Left forelimb (tissue), 1 donor: ENCODE measurements around the gene KLHL25.
A peak's percentile ranks its signal among the peaks of the same experiment; 100 is the strongest.

ENCODE experiments used
- DNase-seq: peaks from one replicate; pipeline ENCODE4 v3.0.0-alpha.2; 2018; ENCODE audit warnings: low spot score

Gene KLHL25

DNA sequence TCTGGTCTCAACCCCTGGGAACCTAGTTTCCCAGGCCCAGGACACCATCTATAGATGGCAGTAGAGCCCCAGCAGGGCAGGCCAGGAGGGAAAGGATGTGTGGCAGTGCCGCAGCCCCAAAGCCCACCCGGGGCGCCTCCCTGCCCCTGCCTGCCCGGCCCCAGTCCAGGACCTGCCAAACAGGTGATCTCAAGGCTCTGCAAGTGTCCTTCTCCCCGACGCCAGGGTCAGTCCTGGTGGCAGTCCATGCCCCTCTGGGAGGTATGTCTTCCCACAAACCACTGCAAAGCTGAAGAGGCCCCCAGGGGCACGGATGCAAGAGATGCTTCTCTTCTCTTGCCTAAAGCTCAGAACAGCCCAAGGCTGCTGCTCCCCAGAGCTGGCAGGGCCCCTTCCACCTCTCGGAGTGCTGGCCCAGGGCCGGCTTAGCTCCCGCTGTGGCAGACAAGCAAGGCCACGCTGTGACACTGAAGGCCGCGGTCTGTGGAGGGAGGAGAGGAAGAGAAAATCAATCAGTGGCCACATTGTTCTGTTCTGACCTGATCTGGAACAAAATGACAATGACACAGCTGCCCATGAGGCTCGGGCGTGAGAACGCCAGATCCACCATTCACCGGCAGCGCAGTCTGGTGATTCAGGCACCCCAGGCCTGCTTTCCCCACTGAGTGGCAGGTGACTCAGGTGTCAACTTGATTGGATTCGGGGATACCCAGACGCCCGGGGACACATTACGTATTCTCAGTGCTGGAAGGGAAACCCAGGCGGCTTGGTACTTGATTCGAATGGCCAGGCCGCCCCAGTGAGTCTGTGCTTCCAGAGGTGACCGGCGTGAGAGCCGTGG is 34.0 kb downstream of the KLHL25 start:
- DNase-seq, result no peak

DNA sequence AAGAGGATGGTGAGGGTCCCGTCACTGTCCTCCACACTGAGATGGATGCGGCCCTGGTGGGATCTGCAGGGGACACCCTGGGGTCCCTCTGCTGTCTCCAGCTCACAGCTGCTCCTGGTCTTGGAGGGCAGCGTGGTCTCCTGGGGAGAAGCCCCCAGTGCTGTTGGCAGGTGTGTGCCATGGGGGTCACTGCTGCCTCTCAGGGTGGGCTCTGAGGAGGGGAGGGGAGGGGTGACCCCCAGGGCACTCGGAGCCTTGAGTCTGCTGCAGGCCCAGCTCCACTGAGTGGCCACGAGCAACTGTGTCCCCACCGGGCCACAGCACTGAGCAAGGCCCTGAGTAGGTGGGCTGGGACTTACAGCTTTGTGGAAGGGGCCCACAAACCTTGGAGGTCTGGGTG is 34.7 kb downstream of the KLHL25 start:
- DNase-seq, result no peak

DNA sequence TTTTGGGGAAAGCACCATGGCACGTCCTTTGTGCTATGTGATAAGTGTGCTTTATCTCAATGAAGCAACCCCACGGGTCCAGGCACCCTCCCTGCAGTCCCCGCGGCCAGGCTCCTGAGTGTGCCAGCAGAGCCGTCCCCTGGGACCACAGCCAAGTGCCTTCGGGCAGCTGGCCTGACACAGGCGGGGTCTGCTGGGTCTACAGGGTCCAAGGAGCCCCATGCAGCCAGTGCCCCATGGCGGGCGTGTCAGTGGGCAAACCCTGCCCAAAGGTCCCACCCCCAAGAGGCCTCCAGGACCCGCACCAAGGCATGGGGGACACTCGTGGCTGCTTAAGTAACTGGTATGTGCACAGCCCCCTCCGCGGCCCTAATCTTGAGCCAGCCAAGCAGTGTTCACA is 35.3 kb downstream of the KLHL25 start:
- no peak for DNase-seq

DNA sequence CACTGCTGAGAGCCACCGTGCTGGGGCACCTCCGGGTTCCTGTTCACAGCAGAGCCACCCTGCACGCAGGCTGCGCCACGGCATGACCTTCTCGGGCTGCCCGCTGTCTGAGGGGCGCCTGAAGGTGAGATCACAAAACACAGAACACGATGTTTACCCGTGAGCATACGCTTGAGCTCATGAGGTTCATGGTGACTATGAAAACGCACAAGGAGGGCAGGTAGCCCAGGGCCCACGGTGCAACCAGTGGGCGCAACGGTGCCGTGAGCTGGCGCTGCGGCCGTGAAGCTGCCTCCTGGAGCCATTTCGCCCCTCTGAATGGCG is 36.1 kb downstream of the KLHL25 start:
- DNase-seq, result no peak

DNA sequence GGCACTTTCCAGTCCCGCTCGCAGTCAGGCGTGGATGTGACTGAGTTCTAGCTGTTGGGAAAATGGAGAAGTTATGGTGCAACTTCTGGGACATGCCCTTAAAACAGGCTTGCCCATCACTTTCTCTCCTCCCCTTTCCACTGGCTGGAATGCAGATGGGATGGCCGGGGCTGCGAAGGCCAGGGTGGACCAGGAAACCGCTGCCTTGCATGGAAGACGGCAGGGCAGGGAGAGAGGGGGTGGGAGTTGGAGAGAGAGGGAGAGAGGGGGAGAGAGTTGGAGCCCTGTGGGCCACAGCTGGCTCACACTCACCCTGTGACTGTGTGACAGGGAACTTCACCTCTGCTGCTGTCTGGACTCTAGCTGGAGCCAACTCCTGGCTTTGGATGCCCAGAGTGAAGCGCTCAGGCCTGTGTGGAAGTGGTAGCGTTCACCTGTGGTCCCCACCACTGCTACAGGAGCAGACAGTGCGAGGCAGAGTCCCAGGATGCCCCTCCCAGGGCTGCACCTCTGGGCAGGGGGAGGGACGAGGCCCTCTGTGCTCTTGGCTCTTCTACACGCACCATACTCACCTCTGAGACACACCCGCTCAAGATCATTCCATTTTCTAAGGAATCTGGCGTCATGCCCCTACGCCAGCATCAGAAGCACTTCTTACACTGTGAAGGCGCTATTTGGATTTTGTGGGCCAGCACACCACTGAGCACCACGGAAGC is 36.6 kb downstream of the KLHL25 start:
- no peak for DNase-seq

DNA sequence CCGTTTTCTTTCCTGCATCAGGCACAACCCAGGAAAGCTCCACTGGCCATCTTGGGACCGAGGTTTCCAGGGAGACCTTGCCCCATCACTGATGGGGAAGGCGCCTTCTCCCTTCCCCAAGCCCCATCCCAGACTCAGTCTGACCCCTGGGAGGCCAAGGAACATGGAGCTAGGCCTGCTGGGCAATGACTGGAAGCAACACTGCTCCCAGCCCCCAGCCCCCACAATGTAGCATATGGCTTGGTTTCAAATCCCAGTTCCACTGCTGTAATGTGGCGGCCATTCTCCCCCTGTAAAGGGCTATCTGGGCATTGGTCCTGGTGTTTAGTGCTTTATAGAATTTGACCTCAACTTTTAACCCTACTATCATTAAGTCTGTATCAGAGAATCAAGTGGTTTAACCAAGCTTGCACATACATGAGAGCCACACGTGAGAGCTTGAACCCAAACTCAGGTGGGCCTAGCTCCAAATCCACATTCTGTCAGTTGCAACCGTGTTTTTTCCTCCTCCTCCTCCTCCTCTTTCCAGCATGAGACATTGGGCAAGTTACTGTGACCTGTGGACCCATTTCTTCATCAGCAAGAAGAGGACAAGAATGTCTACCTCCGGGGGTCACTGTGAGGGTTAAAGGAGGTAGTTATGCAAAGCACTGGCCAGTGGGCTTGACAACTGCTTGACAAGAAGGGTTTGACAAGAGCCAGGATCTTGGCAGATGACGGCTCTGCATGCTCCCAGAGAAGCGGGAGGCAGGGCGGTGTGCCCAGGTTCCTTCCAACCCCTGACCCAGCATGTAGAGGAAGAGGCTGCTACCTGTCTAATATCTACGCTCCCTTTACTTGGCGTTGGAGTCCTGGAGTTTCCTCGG is 37.4 kb downstream of the KLHL25 start:
- peak; percentile 47 for DNase-seq

DNA sequence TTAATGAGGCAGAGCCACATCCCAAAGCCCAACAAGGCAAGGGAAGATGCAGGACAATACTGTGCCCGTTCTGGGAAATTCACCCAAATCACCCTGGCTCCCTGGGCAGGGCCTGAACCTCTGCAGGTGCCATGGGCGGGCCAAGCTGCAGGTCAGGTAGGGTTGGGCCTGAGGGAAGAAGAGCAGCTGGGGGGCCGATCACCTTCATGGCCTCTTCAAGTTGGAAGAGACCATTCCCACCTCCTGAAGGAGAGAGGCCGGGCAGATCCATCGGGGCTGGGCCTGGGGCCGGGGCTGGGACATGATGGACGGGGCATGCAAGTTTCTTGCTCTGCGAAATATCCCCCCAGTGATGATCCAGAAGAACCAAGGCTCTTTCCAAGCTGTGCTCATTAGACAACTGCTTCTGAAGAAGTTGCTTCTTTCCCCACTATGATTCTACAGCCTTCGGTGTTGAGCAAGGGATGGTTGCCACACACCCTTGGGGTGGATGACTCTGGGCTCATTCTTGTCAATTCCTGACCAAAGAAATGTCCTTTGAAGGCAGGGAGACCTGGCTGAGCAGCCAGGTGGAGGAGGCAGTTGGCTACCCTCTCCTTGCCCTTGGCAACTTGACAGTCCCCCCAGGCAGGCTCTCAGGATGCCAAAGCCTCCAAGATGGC is 38.2 kb downstream of the KLHL25 start:
- DNase-seq, result peak; percentile 25

DNA sequence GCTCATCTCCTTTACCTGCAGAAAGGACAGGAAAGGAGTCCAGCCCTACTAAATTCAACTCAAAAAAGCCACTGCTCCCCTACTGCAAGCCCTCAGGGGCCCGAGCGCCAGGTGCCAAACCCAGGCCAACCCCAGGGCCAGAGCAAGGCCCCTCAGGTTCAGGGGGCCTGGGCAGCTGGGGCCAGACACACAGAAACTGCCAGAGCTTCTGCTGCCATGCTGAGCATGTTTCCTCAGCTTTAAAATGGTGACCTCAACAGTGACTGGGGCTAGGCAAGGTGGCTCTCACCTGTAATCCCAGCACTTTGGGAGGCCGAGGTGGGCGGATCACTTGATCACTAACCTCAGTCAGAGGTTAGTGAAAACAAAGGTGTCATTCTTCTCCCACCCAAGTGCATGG is 38.8 kb downstream of the KLHL25 start:
- DNase-seq, result no peak

DNA sequence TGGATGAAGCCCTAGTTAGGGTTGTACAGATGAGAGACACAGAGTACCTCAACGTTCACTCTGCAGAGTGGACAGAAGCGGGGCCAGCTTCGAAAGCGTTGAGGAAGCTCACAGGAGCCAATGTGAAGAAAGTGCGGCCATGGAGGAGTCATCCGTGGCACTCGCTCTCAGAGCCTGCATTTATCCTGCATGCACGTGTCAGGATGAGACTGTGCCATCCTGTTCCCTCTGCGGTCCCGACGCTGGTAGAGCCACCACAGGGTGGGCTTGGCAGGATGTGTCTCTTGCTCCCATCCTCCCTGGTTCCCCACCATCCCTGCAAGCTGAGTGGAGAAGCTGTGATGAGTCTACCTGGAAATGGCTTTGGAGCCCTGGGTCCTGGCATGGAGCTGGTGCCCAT is 39.3 kb downstream of the KLHL25 start:
- peak; percentile 46 for DNase-seq

DNA sequence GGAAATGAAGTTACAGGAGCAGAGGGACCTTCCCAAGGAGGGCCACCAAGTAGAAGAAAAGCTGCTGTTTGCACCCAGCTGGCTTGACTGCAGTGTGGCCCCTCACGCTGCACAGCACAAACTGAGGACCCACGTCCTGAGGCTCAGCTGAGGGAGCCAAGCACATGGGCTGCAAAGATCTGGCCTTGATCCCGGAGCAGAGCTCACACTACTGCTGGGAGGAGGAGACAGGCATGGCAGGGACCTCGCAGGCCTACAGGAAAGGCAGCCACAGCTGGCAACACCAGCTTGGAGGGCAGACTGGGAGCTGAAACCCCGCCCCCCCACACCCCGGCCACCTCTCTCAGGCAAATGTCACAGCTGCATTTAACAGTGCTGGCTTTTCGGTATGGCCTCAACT is 39.7 kb downstream of the KLHL25 start:
- DNase-seq, result peak; percentile 68

DNA sequence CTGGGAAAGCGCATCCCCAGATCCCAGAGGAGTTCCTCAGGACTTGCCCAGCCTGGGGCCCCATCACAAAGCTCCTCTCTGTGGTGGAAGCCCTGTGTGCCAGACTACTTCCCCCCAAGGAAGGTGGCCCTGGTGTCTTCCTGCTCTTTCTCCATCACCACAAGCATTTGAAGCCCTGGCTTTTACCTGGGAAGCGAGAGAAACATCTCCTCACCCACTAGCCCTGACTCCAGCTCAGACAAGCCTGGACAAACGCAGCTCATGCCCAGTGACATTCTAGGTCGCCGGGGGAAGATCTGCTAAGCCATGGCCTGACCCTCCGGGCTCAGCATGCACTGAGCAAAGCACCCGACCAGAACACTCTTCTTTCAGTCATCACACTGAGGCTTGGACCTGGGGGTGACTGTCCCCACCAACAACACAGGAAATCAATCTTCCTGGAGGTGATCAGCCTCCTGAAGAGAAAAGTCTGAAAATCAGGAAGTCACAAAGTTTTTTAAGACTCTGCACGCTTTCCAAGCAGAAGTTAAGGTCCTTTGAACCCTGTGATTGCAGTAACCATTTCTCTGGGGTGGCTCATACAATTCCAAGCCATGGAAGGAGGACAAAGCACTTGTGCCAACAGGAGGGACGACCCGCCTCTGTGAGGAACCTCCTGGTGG is 40.8 kb downstream of the KLHL25 start:
- peak; percentile 47 for DNase-seq

DNA sequence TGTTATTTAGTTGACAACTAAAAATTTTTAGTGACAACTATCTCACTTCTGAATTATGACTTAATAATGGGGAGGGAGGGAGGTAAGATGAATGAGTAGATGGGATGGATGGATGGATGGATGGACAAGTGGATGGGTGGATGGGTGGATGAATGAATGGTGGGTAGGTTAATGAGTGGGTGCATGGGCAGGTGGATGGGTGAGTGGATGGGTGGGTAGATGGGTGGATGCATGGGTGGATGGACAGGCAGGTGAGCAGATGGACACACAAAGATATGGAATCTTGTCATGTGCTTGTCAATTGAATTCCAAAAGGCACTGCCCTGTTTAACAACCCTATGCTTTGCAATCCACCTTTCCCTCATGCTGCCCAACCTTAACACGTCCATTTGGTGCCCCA is 41.5 kb downstream of the KLHL25 start:
- DNase-seq, result no peak

DNA sequence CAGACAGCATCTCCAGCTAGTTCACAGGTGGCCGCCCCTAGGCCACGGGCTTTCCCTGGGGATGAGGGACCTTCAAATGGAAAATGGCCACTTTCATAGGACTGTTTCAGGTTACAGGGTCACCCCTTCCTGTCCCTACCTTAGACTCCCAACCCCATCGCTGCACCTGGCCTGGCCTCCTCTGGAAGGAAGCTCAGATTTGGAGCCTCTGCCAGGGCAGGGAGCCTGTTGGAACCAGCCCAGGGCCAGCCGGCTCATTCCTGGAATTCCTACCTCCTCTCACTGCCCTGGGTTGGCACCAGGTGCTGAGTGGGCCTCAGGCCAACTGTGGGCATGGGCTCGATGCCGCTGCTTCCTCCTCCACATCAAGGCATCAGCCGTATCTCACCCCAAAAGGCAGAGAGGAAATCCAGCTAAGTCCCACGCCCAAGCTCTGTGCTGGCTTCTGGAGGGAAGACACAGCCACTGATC is 42.2 kb downstream of the KLHL25 start:
- DNase-seq, result peak; percentile 66

DNA sequence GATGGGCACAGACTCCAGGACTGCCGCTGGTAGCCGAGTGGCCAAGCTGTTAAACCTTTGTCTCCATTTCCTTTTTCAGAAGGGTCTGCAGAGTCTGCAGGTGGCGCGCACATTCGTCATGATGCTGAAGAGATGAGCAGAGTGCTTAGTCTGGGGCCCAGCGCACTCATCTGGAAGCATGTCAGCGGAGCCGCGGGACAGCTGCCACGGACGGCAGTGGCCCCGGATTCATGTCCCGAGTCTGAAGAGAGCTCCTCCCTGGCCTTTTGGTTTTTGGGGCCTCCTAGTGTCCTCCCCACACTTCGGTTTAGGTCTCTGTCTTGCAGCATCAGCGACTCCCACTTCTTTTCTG is 42.6 kb downstream of the KLHL25 start:
- peak; percentile 63 for DNase-seq

DNA sequence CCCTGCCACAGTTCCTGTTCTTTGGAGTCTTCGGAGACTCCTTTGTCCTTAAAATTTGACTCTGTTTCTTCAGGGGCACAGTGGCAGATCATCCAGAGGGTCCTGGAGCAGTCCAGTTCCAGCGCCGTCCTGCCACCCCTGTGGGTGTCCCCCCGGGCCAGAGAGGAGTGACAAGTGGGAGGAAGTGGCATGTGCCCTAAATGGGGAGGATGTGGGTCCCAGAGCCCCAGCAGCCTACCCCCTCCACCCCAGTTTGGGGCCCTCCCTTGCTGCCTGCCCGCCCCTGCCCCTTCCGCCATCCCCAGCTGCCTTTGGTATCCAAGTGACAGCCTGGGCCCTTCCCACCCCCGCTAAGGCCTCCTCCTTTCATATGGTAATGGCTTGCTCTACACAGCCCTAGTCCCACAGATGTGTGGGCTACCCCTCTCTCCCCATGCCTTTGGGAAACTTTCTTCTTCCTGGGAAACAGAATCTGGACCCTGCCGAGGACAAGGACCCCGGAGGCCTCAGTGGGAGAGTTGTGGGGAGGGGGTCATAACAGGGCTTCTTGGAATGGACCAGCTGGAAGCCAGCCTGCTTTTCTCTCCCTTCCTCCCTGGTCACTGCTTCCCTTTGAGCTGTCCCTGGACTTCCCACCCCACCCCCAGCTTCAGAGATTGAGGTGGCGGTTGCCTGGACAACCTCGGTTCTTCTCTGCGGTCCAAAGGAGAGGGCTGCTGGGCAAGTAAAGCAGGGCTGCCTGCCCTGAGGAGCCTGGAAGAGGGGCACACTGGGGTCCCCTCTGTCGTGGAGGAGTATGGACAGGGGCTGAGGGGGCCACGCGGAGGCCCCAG is 43.2 kb downstream of the KLHL25 start:
- peak; percentile 68 for DNase-seq

DNA sequence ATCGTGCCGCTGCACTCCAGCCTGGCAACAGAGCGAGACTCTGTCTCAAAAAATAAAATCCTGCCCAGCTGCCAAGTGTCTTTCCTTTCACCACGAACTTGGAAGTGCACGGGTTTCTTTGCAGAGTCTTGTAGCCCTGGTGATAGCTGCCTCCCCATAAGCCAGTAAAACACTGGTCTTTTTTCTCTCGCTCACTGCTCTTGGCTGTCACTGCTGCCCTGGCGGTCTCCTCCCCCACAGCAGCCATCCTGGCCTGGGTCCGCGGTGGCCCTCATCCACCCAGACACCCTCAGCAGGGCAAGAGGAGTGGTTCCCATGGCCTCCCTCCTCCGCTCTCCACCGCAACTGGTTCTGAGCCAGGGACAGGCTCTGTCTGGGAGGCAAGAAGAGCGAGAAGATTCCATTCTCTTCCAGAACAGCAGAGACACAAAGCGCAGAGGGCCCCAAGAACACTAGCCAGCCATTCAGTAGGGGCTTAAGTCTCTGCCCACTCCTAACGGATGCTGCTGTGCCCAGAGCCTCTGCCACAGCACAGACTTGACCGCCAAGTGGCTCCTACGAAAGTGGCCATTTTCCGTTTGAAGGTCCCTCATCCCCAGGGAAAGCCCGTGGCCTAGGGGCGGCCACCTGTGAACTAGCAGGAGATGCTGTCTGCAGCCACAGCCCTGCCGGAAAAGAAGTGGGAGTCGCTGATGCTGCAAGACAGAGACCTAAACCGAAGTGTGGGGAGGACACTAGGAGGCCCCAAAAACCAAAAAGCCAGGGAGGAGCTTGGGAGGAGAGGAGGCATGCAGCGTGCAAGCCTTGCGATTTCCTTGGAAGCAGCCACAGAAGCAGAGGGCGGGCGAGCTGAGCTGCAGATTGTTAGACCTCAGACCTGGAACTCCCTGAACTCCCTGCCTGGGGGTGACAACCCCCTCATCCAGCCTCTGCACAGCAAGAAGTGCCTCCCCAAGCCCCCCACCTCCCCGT is 44.1 kb downstream of the KLHL25 start:
- peak; percentile 85 for DNase-seq

DNA sequence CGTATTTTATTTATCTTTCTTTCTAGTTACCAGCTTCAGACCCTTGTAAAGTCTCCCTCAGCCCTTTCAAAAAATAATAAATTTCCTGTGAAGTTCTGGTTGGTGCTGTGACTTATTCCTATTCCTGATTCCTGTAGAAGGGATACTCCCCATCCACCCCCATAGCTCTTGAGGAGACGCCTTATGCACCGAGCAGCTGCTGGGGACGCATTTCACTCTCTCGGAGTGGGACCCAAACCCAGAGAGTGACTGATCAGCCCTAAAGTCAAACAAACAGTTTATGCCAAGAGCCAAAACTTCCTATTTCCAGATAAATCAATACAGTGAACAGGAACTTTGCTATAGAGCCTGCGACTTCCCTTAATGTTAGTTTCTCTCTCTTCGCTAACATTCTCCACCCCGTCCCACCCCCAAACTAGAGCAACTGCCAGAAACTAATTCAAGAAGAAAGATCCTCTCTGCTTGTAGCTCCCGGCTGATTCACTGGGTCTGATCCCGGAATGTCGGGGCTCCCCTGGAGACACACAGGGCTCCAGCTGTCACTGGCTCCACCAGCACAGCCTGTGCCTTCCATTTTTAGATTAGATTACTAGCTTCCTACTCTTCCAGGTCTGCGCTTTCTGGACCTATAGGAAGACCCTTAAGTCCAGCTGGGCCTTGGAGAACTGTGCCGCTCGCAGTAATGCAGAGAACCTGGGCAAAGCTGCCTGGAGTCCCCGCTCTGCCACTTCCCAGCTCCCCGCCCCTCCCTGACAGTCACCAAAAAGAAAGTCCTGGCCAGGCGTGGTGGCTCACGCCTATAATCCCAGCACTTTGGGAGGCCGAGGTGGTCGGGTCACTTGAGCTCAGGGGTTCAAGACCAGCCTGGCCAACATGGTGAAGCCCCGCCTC is 45.2 kb downstream of the KLHL25 start:
- DNase-seq, result peak; percentile 78

DNA sequence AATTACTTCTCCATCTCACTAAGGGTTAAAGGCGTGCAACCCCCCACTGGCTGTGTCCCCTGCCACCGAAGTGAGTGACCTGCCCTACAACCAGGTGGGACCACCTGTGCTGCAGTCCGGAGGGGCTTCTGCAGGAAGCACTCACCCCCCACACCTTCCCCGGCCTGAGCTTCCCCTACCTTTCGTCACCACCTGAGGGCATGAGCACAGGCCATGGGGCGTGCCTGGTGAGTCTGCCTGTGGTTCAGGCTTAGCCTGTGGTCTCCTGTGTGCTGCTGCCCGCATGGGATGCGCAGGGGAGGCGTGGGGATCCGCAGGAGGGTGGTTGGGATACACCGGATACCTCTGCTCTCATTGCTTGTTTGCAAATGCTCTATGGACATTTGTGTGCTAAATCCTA is 46.0 kb downstream of the KLHL25 start:
- no peak for DNase-seq
